Progenitor cell of endocrine pancreas (in vitro differentiated cells): ENCODE results near the gene LPIN2. TPM values are rescaled to one million over a fixed set of nuclear protein-coding genes. Genes with fewer than 3 reads are reported as not detected.

Source experiments
- DNase-seq: peaks from one replicate; pipeline ENCODE4 v3.0.0; 2021; ENCODE audit warnings: low spot score; ENCODE audit not compliant: unreplicated experiment
- H3K27ac Mint-ChIP-seq: 2 replicates; pipeline ENCODE4 v1.8.0; 2021; ENCODE audit warnings: mild to moderate bottlenecking, moderate library complexity, mixed read lengths
- H3K27me3 Mint-ChIP-seq: 2 replicates; pipeline ENCODE4 v1.8.0; 2021; ENCODE audit warnings: mixed read lengths
- H3K36me3 Mint-ChIP-seq: 2 replicates; pipeline ENCODE4 v1.8.0; 2022; ENCODE audit warnings: mixed read lengths; ENCODE audit not compliant: insufficient read depth
- H3K4me1 Mint-ChIP-seq: 2 replicates; pipeline ENCODE4 v1.8.0; 2021; ENCODE audit warnings: low read depth, mixed read lengths
- H3K4me3 Mint-ChIP-seq: 2 replicates; pipeline ENCODE4 v1.8.0; 2021; ENCODE audit warnings: low read depth, mild to moderate bottlenecking, moderate library complexity, mixed read lengths
- H3K9me3 Mint-ChIP-seq: 2 replicates; pipeline ENCODE4 v1.8.0; 2021; ENCODE audit warnings: low read depth, mixed read lengths
- total RNA-seq: library from RNA; stranded (reverse); gene quantifications from 2 replicates; pipeline ENCODE4 v1.2.1, GENCODE V29; 2021
- TF ChIP-seq, protein P1 (sequence below): fragments of 200-600 bp; sonication (generic); IDR thresholded peaks from one replicate; pipeline ENCODE4 v1.5.0; 2021; ENCODE audit warnings: antibody characterized with exemption, mild to moderate bottlenecking; ENCODE audit not compliant: unreplicated experiment

Gene LPIN2
- total RNA-seq, 1 donor from 2014 or later, result 25.9 TPM

DNA sequence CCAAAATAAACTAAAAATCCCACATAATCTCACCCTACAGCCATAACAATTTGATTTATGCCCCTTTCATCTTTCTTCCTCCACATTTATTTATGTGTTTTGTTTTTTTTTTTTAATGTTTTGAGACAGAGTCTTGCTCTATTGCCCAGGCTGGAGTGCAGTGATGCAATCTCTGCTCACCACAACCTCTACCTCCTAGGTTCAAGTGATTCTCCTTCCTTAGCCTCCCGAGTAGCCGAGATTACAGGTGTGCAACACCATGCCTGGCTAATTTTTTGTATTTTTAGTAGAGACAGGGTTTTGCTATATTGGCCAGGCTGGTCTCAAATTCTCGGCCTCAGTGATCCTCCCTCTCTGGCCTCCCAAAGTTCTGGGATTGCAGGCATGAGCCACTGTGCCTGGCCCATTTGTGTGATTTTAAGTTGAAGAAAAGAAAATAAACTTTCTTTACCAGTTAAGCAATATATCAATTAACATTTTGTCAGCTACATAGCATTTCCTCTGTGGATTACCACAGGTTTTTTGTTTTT is 35.9 kb upstream of the LPIN2 start:
- no peaks in the 10 kb centered on the region for H3K27me3 Mint-ChIP-seq
- no peak overlapping the region for H3K27ac Mint-ChIP-seq
- H3K36me3 Mint-ChIP-seq, result peaks cover 6% of the 10 kb centered on the region
- H3K4me1 Mint-ChIP-seq, result peaks cover 26% of the 10 kb centered on the region
- no peak overlapping the region for H3K4me3 Mint-ChIP-seq
- TF ChIP-seq, protein P1, sequence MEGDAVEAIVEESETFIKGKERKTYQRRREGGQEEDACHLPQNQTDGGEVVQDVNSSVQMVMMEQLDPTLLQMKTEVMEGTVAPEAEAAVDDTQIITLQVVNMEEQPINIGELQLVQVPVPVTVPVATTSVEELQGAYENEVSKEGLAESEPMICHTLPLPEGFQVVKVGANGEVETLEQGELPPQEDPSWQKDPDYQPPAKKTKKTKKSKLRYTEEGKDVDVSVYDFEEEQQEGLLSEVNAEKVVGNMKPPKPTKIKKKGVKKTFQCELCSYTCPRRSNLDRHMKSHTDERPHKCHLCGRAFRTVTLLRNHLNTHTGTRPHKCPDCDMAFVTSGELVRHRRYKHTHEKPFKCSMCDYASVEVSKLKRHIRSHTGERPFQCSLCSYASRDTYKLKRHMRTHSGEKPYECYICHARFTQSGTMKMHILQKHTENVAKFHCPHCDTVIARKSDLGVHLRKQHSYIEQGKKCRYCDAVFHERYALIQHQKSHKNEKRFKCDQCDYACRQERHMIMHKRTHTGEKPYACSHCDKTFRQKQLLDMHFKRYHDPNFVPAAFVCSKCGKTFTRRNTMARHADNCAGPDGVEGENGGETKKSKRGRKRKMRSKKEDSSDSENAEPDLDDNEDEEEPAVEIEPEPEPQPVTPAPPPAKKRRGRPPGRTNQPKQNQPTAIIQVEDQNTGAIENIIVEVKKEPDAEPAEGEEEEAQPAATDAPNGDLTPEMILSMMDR, result no peak
- H3K9me3 Mint-ChIP-seq, result peaks cover 8% of the 10 kb centered on the region
- DNase-seq, result no peak

DNA sequence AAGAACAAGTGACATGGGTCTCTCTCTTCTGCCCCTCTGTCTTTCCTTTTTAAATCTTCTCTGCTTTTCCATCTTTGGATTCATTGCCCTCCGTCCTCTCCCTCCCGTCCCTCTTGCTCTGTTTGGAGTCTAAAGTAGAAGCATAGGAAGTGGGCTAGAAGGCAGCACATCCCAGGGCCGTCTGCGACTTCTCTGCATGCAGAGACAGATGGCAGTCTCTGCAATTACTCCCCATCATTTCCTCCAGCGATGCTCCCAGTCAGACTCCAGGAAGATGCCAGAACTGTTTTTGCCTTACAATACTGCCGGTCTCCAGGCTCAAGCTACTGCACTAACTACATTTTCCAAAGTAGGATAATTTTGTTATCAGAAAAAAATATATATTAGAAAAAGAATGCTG is 35.2 kb upstream of the LPIN2 start:
- TF ChIP-seq, protein P1, result no peak
- Mint-ChIP-seq H3K9me3 (peaks cover 2% of the 10 kb centered on the region), H3K36me3 (peaks cover under 1% of the 10 kb centered on the region), H3K27ac (no peak overlapping the region), H3K4me3 (no peak overlapping the region), H3K4me1 (peaks cover 26% of the 10 kb centered on the region), H3K27me3 (no peaks in the 10 kb centered on the region)
- DNase-seq, result no peak

DNA sequence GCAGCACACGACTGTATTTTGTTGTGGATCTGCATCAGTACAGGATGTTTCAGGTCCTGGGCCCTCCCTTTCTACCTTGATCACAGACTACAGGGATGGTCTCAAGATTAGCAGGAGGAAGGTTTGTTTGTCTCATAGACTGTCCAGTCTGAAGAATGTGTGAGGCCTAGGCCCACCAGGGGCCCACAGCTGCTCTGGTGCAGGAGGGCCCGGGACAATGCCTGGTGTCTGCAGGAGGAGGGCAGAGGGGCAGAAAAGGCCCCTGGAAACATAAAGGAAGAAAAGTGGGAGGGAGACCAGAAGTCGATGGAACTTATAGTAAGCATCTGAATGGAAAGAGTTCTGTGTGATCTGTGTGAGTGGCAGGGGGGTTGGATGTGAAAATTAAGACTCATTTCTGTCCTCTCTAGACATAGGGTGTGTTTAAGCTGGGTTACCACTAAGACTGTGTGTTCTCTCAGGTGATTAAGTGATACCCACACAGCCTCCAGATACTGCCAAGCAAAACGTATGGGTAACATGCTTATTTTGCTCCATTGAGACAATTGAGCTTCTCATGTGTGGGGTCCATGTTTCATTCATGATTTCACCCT is 33.4 kb upstream of the LPIN2 start:
- peaks cover 28% of the 10 kb centered on the region for H3K4me1 Mint-ChIP-seq
- TF ChIP-seq, protein P1, result no peak
- no peaks in the 10 kb centered on the region for H3K27me3 Mint-ChIP-seq
- no peaks in the 10 kb centered on the region for H3K36me3 Mint-ChIP-seq
- H3K4me3 Mint-ChIP-seq, result no peak overlapping the region
- no peak for DNase-seq
- H3K27ac Mint-ChIP-seq, result peak overlapping the region; percentile 43
- H3K9me3 Mint-ChIP-seq, result no peaks in the 10 kb centered on the region

DNA sequence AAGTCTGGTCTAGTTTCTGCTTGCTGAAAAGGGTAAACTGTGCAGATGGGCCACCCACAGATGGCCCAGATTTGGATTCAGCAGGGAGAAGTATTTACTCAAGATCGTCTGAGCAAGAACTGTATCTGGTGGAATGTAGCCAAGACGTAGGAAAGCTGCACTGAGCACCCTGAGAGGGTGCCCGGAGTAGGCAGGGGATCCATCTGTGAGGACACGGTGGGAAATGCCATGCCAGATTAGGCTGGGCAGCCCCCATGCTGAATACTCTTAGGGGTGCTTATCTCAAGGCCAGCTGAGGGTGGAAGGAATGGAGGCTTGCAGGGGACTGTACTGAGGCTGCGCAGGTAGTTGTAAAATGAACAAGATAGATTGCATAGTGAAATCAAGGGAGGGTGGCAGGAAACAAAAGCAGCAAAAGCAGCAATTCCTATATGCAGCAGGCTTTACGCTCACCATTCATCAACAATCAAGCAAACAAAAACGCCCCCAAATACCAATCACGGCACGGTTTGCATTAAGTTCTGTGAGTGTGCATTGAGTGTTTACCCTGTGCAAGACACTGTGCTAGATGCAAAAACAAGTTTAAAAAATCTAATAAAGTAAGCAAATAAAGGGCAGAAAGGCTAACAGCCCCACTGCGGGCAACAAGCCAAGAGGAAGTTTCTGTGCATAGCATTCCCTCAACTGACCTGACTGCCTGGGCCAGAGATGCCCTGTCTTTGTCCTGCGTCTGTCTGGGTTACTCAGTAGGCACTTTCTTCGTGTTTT is 32.2 kb upstream of the LPIN2 start:
- no peaks in the 10 kb centered on the region for H3K27me3 Mint-ChIP-seq
- H3K36me3 Mint-ChIP-seq, result no peaks in the 10 kb centered on the region
- peaks cover 24% of the 10 kb centered on the region for H3K4me1 Mint-ChIP-seq
- H3K27ac Mint-ChIP-seq, result peak overlapping the region; percentile 73
- no peak for DNase-seq
- H3K9me3 Mint-ChIP-seq, result no peaks in the 10 kb centered on the region
- no peak overlapping the region for H3K4me3 Mint-ChIP-seq
- TF ChIP-seq, protein P1, result no peak

GRCh38 chr18:3042379-3042778 is 29.4 kb upstream of the LPIN2 start:
- H3K36me3 Mint-ChIP-seq, result no peaks in the 10 kb centered on the region
- H3K27ac Mint-ChIP-seq, result peak overlapping the region; percentile 11
- DNase-seq, result no peak
- no peak overlapping the region for H3K4me3 Mint-ChIP-seq
- no peaks in the 10 kb centered on the region for H3K9me3 Mint-ChIP-seq
- TF ChIP-seq, protein P1, result no peak
- no peaks in the 10 kb centered on the region for H3K27me3 Mint-ChIP-seq
- H3K4me1 Mint-ChIP-seq, result peaks cover 31% of the 10 kb centered on the region
